Endothelial cell of umbilical vein (primary cell): ENCODE data around the gene HIC2. TPM values are rescaled to one million over a fixed set of nuclear protein-coding genes. Genes with fewer than 3 reads are reported as not detected.

Source experiments
- polyA plus RNA-seq, 4 experiments: library from polyadenylated mRNA; depleted of rRNA in 3 of 4; stranded (reverse) in 3 of 4; unstranded in 1 of 4; fragments of >200 nt; gene quantifications; 2 replicates each; pipeline versions ENCODE4 v1.2.1 to v1.2.3, GENCODE V29; 2011 to 2012; ENCODE audit warnings: missing spikeins in 1 of 4
- small RNA-seq: library from RNA; depleted of rRNA; stranded (forward); fragments of <200 nt; gene quantifications from one replicate; pipeline ENCODE3, GENCODE V24; 2012; ENCODE audit warnings: low replicate concordance, low read depth; ENCODE audit not compliant: insufficient read depth, insufficient read length
- total RNA-seq: library from RNA; stranded (reverse); gene quantifications from 2 replicates; pipeline ENCODE4 v1.2.3, GENCODE V29; 2021

HIC2 gene
- total and polyA plus RNA-seq, 2 donors (not counting 3 experiments of a cell fraction or from before 2014, with no cell fraction given) = 1.9 to 4.9 TPM

Small RNA genes lying within 50 kb of the gene (small RNA-seq; reads per million reads assigned to genes)
- not detected for gene RF00492
- not detected for gene RN7SKP63

Other genes starting within 250 kb of the HIC2 start
- 0.09 TPM in 1 of 2 replicates, not detected in the other for gene RIMBP3B, start 33.6 kb upstream of the HIC2 start, total RNA-seq
- not detected in 2 replicates for gene RIMBP3B, start 33.6 kb upstream of the HIC2 start, polyA plus RNA-seq
- gene TMEM191C, start 50.0 kb downstream of the HIC2 start, total RNA-seq = 1.2 and 1.5 TPM in 2 replicates
- 0.47 and 0.75 TPM in 2 replicates for gene TMEM191C, start 50.0 kb downstream of the HIC2 start, polyA plus RNA-seq
- gene RIMBP3C, start 134.1 kb downstream of the HIC2 start, total RNA-seq = 0.09 TPM in 1 of 2 replicates, not detected in the other
- 0.02 and 0.04 TPM in 2 replicates for gene RIMBP3C, start 134.1 kb downstream of the HIC2 start, polyA plus RNA-seq
- 83.5 and 84.3 TPM in 2 replicates for gene UBE2L3, start 150.3 kb downstream of the HIC2 start, total RNA-seq
- 54.7 and 66.0 TPM in 2 replicates for gene UBE2L3, start 150.3 kb downstream of the HIC2 start, polyA plus RNA-seq
- 23.8 and 27.2 TPM in 2 replicates for gene YDJC, start 212.7 kb downstream of the HIC2 start, total RNA-seq
- gene YDJC, start 212.7 kb downstream of the HIC2 start, polyA plus RNA-seq = 29.9 and 40.8 TPM in 2 replicates
- gene CCDC116, start 215.4 kb downstream of the HIC2 start, total RNA-seq = 0.33 and 0.53 TPM in 2 replicates
- 0.18 and 0.21 TPM in 2 replicates for gene CCDC116, start 215.4 kb downstream of the HIC2 start, polyA plus RNA-seq
- gene SDF2L1, start 224.9 kb downstream of the HIC2 start, total RNA-seq = 66.7 and 75.1 TPM in 2 replicates
- gene SDF2L1, start 224.9 kb downstream of the HIC2 start, polyA plus RNA-seq = 79.5 and 111 TPM in 2 replicates
- 45.3 and 47.9 TPM in 2 replicates for gene PPIL2, start 248.6 kb downstream of the HIC2 start, total RNA-seq
- 49.7 and 50.2 TPM in 2 replicates for gene PPIL2, start 248.6 kb downstream of the HIC2 start, polyA plus RNA-seq